K562 (cell line): ENCODE measurements around the gene ADGRG1. TPM values are rescaled to one million over a fixed set of nuclear protein-coding genes. Genes with fewer than 3 reads are reported as not detected.
A peak's percentile ranks its signal among the peaks of the same experiment; 100 is the strongest.

Experiments
- ARID2 ChIP-seq: fragments of 450-650 bp; IDR thresholded peaks from 2 replicates; pipeline ENCODE4 v1.6.1; 2017; ENCODE audit warnings: antibody characterized with exemption, mild to moderate bottlenecking
- BCOR ChIP-seq: fragments of 450-650 bp; IDR thresholded peaks from 2 replicates; pipeline ENCODE4 v1.6.1; 2016
- BMI1 ChIP-seq: fragments of 150-350 bp; IDR thresholded peaks from 2 replicates; pipeline ENCODE4 v1.6.1; 2014; ENCODE audit warnings: low read length
- CBX8 ChIP-seq: fragments of 200-600 bp; sonication (generic); IDR thresholded peaks from 2 replicates; pipeline ENCODE4 v1.6.1; 2012; ENCODE audit warnings: borderline replicate concordance, mixed run types, low read depth, mild to moderate bottlenecking, moderate library complexity, mixed read lengths, low read length, control low read depth, inconsistent platforms; ENCODE audit not compliant: poor library complexity, severe bottlenecking; ENCODE audit errors: extremely low read depth
- FOSL1 ChIP-seq: fragments of 200-800 bp; sonication (Bioruptor generic); conservative IDR thresholded peaks from 2 replicates; pipeline ENCODE4 v1.6.1; 2016; ENCODE audit warnings: missing genetic modification characterization, missing compliant biosample characterization
- MED1 ChIP-seq: sonication (generic); formaldehyde crosslinking; IDR thresholded peaks from 2 replicates; pipeline ENCODE4 v1.8.1; 2023; ENCODE audit warnings: missing genetic modification reagents, borderline replicate concordance
- MTF1 ChIP-seq: fragments of 250-450 bp; sonication (Bioruptor Pico); IDR thresholded peaks from 2 replicates; pipeline ENCODE4 v1.9.0; 2021; ENCODE audit warnings: moderate library complexity, mild to moderate bottlenecking, inconsistent platforms, borderline replicate concordance
- NFATC3 ChIP-seq: fragments of 450-650 bp; IDR thresholded peaks from 2 replicates; pipeline ENCODE4 v1.6.1; 2017; ENCODE audit warnings: mild to moderate bottlenecking
- PRMT5 ChIP-seq: sonication (generic); formaldehyde crosslinking; IDR thresholded peaks from 2 replicates; pipeline ENCODE4 v1.5.0; 2020; ENCODE audit warnings: missing genetic modification reagents
- STAT5B ChIP-seq: fragments of 250-450 bp; sonication (Bioruptor Pico); IDR thresholded peaks from 2 replicates; pipeline ENCODE4 v1.8.0; 2021; ENCODE audit warnings: mild to moderate bottlenecking, inconsistent platforms
- TCF3 ChIP-seq: sonication (generic); formaldehyde crosslinking; IDR thresholded peaks from 2 replicates; pipeline ENCODE4 v1.4.0; 2020; ENCODE audit warnings: mild to moderate bottlenecking, missing genetic modification reagents
- ZNF324 ChIP-seq: fragments of 250-450 bp; sonication (Bioruptor Pico); IDR thresholded peaks from 2 replicates; pipeline ENCODE4 v1.4.0; 2020; ENCODE audit warnings: mild to moderate bottlenecking
- ZNF696 ChIP-seq: fragments of 250-450 bp; sonication (Bioruptor Pico); conservative IDR thresholded peaks from 2 replicates; pipeline ENCODE4 v1.4.0; 2020; ENCODE audit warnings: mild to moderate bottlenecking, moderate library complexity
- polyA plus RNA-seq, 8 experiments: library from polyadenylated mRNA; depleted of rRNA in 4 of 8; stranded (reverse) in 5 of 8; unstranded in 3 of 8; fragments of >200 nt; fragmentation: Nextera tagmentation in 2 of 8; fragmentation: Illumina TruSeq in 1 of 8; extraction: Ambion mirVana in 2 of 8; extraction: Trizol in 1 of 8; gene quantifications; 2 replicates each; pipeline versions ENCODE4 v1.2.1 to v1.2.3, GENCODE V29; 2011 to 2014; ENCODE audit warnings: inconsistent platforms in 1 of 8, missing spikeins in 1 of 8
- total RNA-seq, 7 experiments: library from RNA; depleted of rRNA in 6 of 7; stranded (reverse); fragments of >200 nt in 6 of 7; fragmentation: Illumina TruSeq in 2 of 7; extraction: Trizol in 2 of 7; gene quantifications; 2 replicates each; pipeline versions ENCODE4 v1.2.1 to v1.2.3, GENCODE V29; 2011 to 2021; ENCODE audit warnings: low replicate concordance in 1 of 7
- TF ChIP-seq, protein P1 (sequence below): IDR thresholded peaks from 3 replicates; pipeline ENCODE4 v1.6.1; 2011; ENCODE audit warnings: borderline replicate concordance, mild to moderate bottlenecking, moderate library complexity; ENCODE audit not compliant: insufficient read length; ENCODE audit errors: extremely low read depth
- TF ChIP-seq, protein P2 (sequence below), 2 experiments: IDR thresholded peaks in 1 of 2; conservative IDR thresholded peaks in 1 of 2; 2 replicates each; pipeline ENCODE4 v1.6.1; 2016; ENCODE audit warnings: low read depth in 2 of 2, mild to moderate bottlenecking in 1 of 2, missing compliant biosample characterization in 1 of 2, missing genetic modification characterization in 1 of 2, moderate library complexity in 1 of 2
- TF ChIP-seq, protein P3 (sequence below): fragments of 450-650 bp; conservative IDR thresholded peaks from 2 replicates; pipeline ENCODE4 v1.6.1; 2016; ENCODE audit warnings: missing genetic modification characterization, low read depth, mild to moderate bottlenecking, missing compliant biosample characterization, moderate library complexity
- TF ChIP-seq, protein P4 (sequence below): fragments of 450-650 bp; conservative IDR thresholded peaks from 2 replicates; pipeline ENCODE4 v1.6.1; 2016; ENCODE audit warnings: missing genetic modification characterization, low read depth, mild to moderate bottlenecking, control low read depth, missing compliant biosample characterization
- TF ChIP-seq, protein P5 (sequence below): fragments of 250-450 bp; sonication (Bioruptor Pico); IDR thresholded peaks from 2 replicates; pipeline ENCODE4 v1.5.0; 2021

Gene ADGRG1
- total and polyA plus RNA-seq, 9 of the 15 experiments (the other 6 are each of a cell fraction or from before 2014, with no cell fraction given), result 0.04 to 0.31 (median 0.16) TPM; not detected in 6

DNA sequence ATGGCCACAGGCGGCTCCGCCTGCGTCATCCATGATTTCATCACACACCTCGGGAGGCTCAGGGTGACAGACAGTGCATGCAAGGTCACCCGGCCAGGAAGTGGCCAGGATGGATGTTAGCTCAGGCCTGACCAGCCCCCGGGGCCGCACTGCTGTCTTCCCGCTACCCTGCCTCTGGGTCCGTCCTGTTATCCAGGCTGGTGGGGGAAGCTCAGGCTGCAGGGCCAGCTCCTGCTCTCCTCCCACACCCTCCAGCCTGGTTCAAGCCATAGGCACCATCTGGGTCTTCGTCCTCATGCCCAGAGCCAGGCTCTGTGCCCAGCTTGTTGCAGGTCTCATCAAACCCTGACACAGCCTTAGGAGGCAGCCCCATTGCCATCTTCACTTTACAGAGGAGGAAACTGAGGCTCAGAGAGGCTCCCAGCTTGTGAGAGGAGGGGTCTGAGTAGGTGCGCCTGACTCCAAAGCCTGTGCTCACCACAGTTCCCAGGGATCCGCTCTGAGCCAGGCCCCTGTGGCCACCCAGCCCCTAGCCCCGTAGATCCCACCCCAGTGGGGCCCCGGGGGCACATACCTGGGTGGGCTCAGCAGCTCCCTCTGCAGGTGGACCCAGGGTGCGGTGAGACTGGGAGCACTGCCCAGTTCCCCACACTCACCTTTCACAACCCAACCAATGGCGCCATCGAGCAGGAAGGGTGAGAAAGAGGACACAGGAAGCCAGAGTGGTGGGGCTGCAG lies 39.3 kb downstream of the ADGRG1 start (continued):
- TF ChIP-seq, protein P1, sequence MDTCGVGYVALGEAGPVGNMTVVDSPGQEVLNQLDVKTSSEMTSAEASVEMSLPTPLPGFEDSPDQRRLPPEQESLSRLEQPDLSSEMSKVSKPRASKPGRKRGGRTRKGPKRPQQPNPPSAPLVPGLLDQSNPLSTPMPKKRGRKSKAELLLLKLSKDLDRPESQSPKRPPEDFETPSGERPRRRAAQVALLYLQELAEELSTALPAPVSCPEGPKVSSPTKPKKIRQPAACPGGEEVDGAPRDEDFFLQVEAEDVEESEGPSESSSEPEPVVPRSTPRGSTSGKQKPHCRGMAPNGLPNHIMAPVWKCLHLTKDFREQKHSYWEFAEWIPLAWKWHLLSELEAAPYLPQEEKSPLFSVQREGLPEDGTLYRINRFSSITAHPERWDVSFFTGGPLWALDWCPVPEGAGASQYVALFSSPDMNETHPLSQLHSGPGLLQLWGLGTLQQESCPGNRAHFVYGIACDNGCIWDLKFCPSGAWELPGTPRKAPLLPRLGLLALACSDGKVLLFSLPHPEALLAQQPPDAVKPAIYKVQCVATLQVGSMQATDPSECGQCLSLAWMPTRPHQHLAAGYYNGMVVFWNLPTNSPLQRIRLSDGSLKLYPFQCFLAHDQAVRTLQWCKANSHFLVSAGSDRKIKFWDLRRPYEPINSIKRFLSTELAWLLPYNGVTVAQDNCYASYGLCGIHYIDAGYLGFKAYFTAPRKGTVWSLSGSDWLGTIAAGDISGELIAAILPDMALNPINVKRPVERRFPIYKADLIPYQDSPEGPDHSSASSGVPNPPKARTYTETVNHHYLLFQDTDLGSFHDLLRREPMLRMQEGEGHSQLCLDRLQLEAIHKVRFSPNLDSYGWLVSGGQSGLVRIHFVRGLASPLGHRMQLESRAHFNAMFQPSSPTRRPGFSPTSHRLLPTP, result no peak
- TF ChIP-seq CBX8, result no peak
- TF ChIP-seq ZNF324 (CRISPR knock-in tag), result peak; percentile 16; the same call in 1 of the 2 replicates
- TF ChIP-seq, protein P2, sequence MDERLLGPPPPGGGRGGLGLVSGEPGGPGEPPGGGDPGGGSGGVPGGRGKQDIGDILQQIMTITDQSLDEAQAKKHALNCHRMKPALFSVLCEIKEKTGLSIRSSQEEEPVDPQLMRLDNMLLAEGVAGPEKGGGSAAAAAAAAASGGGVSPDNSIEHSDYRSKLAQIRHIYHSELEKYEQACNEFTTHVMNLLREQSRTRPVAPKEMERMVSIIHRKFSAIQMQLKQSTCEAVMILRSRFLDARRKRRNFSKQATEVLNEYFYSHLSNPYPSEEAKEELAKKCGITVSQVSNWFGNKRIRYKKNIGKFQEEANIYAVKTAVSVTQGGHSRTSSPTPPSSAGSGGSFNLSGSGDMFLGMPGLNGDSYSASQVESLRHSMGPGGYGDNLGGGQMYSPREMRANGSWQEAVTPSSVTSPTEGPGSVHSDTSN (CRISPR knock-in tag; IDR thresholded peaks at IDR 0.05; ENCODE audit: low read depth), result no peak
- TF ChIP-seq, protein P2 (tag; conservative IDR thresholded peaks at IDR 0.05; ENCODE audit: low read depth), result peak; percentile 66
- TF ChIP-seq, protein P3, sequence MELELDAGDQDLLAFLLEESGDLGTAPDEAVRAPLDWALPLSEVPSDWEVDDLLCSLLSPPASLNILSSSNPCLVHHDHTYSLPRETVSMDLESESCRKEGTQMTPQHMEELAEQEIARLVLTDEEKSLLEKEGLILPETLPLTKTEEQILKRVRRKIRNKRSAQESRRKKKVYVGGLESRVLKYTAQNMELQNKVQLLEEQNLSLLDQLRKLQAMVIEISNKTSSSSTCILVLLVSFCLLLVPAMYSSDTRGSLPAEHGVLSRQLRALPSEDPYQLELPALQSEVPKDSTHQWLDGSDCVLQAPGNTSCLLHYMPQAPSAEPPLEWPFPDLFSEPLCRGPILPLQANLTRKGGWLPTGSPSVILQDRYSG (tag), result peak; percentile 84
- no peak; the same call in 1 of the 2 replicates for TF ChIP-seq TCF3
- TF ChIP-seq BCOR, result no peak
- TF ChIP-seq ARID2, result no peak
- TF ChIP-seq, protein P4, sequence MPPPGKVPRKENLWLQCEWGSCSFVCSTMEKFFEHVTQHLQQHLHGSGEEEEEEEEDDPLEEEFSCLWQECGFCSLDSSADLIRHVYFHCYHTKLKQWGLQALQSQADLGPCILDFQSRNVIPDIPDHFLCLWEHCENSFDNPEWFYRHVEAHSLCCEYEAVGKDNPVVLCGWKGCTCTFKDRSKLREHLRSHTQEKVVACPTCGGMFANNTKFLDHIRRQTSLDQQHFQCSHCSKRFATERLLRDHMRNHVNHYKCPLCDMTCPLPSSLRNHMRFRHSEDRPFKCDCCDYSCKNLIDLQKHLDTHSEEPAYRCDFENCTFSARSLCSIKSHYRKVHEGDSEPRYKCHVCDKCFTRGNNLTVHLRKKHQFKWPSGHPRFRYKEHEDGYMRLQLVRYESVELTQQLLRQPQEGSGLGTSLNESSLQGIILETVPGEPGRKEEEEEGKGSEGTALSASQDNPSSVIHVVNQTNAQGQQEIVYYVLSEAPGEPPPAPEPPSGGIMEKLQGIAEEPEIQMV (tag), result 0 out of 2 replicates have a peak, but pooled peaks have one; percentile 23
- no peak for TF ChIP-seq NFATC3
- no peak for TF ChIP-seq BMI1
- TF ChIP-seq STAT5B (CRISPR knock-in tag), result no peak
- TF ChIP-seq, protein P5, sequence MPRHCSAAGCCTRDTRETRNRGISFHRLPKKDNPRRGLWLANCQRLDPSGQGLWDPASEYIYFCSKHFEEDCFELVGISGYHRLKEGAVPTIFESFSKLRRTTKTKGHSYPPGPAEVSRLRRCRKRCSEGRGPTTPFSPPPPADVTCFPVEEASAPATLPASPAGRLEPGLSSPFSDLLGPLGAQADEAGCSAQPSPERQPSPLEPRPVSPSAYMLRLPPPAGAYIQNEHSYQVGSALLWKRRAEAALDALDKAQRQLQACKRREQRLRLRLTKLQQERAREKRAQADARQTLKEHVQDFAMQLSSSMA (CRISPR knock-in tag), result no peak
- no peak for TF ChIP-seq PRMT5
- no peak for TF ChIP-seq ZNF696 (CRISPR knock-in tag)
- TF ChIP-seq FOSL1, result peak; percentile 72
- 0 out of 2 replicates have a peak, but pooled peaks have one; percentile 15 for TF ChIP-seq MTF1 (CRISPR knock-in tag)
- TF ChIP-seq MED1 (CRISPR knock-in tag), result no peak
